ENCODE measurements around the gene HRAS.

GRCh38 chr11:532986-533585 lies 2.3 kb downstream of the HRAS start:
- TF ChIP-seq CTCF (IDR thresholded peaks at IDR 0.05) (no peak), POLR2A (IDR thresholded peaks at IDR 0.05) (no peak)

All from esophagus squamous epithelium (tissue), 4 donors.